NCI-H2107 (cell line): ENCODE data around the gene RALGDS.

Experiments used
- DNase-seq: peaks from one replicate; lab custom pipeline; 2025; lab: John Stamatoyannopoulos, UW

The RALGDS gene

GRCh38 chr9:133134388-133135145 is 13.5 kb upstream of the RALGDS start:
- DNase-seq, result no peak

GRCh38 chr9:133133681-133134387 is 12.8 kb upstream of the RALGDS start:
- peak; percentile 77 for DNase-seq

DNA sequence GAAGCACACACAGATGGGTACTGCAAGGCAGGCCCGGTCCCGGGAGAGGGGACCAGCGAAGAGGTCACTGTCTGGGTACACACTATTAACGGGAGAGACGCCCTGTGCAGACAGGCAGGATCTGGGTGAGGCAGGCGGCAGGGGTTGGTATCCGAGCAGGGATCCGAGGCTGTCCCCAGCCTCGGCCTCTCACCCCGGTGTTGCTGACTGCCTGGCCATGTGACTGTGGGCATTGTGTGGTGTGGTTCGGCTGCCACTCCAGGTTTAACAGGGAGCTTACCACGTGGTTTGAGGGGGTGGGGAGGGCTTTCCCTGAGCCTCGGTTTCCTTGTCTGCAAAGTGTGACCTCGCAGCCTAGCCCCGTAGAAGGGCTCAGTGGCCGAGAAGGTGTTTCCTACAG is 11.1 kb upstream of the RALGDS start:
- DNase-seq, result no peak

- no peak for DNase-seq
Measured at GRCh38 chr9:133131506-133131905, 10.5 kb upstream of the RALGDS start.

- no peak for DNase-seq
Measured at GRCh38 chr9:133130685-133131244, 9.7 kb upstream of the RALGDS start.

- no peak for DNase-seq
Measured at GRCh38 chr9:133129001-133129795, 8.2 kb upstream of the RALGDS start.

- no peak for DNase-seq
Measured at GRCh38 chr9:133128152-133128551, 7.1 kb upstream of the RALGDS start.

GRCh38 chr9:133127340-133127981 is 6.4 kb upstream of the RALGDS start:
- no peak for DNase-seq

DNA sequence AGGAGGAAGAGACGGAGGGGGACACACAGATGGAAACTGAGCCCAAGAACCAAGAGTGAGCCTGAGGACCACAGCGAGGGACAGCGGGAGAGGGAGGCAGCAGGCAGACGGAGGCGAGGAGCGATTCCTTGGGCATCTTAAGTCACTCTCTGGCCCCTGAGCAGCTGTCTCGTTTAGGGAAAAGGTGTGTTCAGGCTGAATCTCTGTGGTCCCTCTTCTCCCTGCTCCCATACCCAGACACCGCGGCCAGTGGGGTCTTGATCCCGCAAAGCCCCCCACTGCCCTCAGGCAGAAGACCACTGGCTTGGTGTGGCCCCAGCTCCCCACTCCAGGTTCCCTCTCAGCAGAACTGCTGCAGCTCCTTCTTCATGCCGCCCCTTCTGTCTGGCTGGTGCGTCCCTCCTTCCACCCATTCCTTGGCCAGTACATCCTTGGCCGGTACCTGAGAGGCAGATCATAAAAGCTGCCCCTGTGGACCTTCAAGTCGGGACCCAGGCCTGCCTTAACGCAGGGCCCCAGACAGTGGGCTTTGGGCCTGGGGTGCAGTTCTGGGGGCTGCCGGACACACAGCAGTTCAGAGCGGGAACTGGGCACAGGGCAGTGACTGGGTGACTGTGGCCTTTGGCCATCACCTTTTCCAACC is 5.8 kb upstream of the RALGDS start:
- DNase-seq, result no peak

DNA sequence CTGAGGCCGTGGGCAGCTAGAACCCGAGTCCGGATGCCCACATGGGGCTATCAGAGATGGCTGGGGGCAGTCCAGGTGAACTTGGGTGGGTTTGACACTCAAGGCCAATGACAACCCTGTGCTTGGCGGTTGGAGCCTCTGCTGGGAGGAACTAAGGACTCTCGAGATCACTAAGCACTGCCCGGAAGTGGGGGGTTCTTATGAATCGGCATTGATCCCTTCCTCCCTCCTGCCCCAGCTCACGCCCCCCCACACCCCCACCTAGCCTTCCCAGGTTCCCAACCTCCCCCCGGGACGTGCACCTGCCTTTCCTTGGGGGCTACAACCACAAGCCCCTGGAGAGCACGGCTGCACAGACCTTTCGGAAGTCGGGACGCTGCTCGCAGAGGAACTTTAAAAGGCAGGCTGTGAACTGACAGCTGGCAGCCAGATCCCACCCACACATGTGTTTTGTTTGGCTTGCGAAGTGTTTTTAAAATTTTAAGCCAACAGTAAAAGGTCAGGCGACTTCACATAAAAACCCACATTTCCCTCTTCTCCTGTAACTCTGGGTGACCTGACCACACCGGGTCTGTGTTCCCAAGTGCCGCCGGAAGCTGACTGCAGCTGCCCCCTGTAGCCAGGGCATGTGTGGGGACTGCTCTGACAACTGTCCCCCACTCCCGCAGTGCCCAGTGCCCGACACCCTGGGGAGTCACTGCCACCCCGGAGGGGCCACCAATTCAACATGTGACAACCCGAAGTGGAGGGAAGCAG is 5.1 kb upstream of the RALGDS start:
- no peak for DNase-seq

GRCh38 chr9:133124907-133125275 is 3.9 kb upstream of the RALGDS start:
- no peak for DNase-seq

DNA sequence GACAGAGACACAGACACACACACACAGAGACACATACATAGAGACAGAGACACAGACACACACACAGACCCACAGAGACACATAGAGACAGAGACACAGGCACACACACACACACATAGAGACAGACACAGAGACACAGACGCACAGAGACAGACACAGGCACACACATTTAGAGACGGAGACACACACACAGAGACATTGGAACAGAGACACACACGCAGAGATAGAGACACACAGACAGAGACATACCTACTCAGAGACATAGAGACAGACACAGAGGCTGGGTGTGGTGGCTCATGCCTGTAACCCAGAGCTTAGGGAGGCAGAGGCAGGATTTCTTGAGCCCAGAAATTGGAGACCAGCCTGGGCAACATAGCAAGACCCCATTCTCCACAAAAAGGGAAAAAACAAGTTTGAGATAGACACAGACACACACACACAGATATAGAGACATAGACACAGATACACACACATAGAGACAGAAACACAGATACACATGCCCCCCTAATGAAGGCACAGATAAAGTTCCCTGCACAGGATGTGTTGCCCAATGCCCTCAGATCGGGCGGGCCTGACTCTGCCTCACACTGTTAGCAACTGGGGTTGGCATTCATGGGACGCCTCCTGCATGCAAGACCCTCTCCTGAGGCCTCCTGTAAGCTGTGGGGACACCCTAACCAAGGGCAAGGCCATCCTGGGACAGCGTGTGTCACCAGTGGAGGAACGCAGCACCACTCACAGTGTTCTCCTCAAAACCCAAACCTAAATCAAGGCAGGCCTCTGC is 3.3 kb upstream of the RALGDS start:
- no peak for DNase-seq

DNA sequence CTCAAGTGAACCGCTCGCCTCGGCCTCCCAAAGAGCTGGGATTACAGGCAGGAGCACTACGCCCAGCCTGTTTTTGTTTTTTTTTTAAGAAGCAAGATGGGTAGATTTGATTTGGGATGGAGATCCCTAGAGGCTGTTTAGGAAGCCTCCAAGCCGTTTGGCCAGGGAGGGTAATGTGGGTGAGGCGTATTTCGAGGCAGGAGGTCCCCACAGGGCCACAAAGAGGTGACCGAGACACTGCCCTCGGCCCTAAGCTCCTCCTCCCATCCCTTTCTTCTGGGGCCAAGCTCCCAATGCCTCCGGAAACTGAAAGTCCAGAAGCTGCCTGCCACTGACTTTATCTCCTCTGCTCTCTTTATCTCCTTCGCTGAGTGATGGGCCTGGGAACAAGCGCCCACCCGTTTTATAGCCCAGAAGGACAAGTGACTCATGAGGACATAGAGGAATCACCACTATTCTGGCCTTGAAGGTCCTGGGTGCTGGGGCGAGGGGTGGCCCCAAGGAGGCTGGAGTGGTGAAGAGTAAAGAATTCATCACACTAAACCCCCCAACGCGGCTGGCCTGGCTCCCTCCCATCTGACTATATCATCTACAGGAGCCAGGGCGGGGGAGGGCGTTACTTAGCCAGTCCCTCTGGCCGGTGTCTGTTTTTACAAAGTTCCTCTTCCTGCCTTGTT is 2.0 kb upstream of the RALGDS start:
- DNase-seq, result no peak

DNA sequence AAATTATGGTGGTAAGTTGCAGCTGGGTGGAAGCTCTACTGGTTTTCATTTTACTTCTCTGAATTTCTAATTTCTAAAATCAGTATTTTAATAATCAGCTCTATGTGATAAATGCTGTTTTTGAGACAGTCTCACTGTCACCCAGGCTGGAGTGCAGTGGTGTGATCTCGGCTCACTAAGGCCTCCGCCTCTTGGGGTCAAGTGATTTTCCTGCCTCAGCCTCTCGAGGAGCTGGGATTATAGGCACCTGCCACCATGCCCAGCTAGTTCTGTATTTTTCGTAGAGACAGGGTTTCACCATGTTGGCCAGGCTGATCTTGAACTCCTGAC is 1.5 kb upstream of the RALGDS start:
- DNase-seq, result no peak

DNA sequence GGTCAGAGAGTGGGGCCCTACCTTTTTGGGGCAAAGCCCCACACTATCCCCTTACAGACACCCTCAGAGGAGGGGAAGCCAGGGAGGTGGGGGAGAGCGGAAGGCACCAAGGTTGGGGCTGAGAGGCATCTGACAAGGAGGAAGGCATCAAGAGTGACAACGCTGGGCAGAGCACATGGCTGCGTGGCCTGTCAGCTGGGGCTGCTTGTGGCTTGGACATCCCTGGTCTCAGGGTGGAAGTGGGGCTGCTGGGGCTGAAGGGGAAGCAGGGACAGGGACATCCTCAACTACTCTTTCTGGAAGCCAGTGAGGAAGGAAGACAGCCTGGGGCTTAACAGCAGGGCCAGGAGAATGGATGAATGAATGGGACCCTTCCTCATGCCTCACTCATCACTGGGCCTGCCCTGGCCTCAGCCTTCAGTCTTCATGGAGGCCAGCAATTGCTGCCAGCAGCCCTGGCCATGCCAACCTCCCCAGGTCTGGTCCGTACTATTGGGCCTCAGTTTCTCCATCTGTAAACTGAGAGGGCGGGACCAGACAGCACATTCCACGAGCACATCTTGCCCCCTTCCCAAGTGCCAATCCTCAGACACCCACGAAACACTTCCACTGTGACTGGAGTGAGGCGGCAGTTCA is 993 bp upstream of the RALGDS start:
- no peak for DNase-seq

DNA sequence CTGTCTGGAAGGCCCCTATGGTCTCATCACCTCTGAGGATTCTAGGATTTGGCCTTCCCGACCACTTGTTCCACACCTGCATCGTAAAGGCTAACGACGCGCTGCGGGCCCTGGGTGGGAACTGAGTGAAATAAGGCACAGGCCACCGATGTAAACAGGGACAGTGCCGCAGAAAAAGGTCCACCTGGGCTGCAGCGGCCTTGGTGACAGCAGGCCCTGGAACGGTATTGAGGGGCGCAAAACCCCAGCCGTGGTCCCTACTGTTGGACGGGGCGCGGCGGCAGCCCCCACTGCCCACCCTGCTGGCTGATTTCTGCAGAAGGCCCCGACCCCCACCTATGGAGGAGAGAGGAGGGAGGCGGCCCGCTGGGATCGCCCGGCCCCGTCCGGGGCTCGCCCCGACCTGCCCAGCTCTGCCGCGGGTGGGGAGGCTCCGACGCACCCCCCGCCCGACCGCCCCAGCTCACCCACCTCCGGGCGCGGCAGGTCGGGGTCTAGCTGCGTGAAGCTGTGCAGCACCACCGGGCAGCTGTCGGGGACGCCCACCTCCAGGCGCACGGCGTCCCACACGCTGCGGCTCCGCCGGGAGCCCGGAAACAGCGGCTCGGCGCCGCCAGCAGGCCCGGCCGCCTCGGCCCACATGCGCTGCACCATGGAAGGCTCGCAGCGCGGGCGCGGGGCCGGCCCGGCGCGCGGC is 391 bp downstream of the RALGDS start:
- DNase-seq, result no peak

GRCh38 chr9:133119846-133120500 is 1.1 kb downstream of the RALGDS start:
- no peak for DNase-seq
